Activated naive CD4-positive, alpha-beta T cell treated with anti-CD3 and anti-CD28 coated beads, Interleukin-2, amount 10 ng/mL, durations not matched to agents 7 days and 5 days (primary cell): Measurements from ENCODE around the gene ATXN7L3.
"Not testable (repeated sequence)": the region's sequence is repeated elsewhere in the genome, so short reads cannot be mapped to it uniquely, and the experiment has no call there.

Experiments used
- CTCF ChIA-PET: fragments of 350-600 bp; sonication (Branson Sonifier 250); formaldehyde crosslinking; loops from one replicate; lab custom pipeline; 2021; ENCODE audit warnings: antibody characterized with exemption; lab: Charles Lee
- DNase-seq: peaks from one replicate; pipeline ENCODE4 v3.0.0-alpha.2; 2020
- H3K27ac Mint-ChIP-seq: one replicate; pipeline ENCODE4 v1.8.0; 2021; ENCODE audit warnings: mild to moderate bottlenecking, moderate library complexity, mixed read lengths
- H3K27me3 Mint-ChIP-seq: one replicate; pipeline ENCODE4 v1.8.0; 2021; ENCODE audit warnings: mild to moderate bottlenecking, mixed read lengths
- H3K36me3 Mint-ChIP-seq: one replicate; pipeline ENCODE4 v1.8.0; 2021; ENCODE audit warnings: mixed read lengths
- H3K4me1 Mint-ChIP-seq: one replicate; pipeline ENCODE4 v1.8.0; 2021; ENCODE audit warnings: mixed read lengths
- H3K4me3 Mint-ChIP-seq: one replicate; pipeline ENCODE4 v1.8.0; 2021; ENCODE audit warnings: mild to moderate bottlenecking, moderate library complexity, mixed read lengths
- H3K9me3 Mint-ChIP-seq: one replicate; pipeline ENCODE4 v1.8.0; 2021; ENCODE audit warnings: mixed read lengths

Gene ATXN7L3

DNA sequence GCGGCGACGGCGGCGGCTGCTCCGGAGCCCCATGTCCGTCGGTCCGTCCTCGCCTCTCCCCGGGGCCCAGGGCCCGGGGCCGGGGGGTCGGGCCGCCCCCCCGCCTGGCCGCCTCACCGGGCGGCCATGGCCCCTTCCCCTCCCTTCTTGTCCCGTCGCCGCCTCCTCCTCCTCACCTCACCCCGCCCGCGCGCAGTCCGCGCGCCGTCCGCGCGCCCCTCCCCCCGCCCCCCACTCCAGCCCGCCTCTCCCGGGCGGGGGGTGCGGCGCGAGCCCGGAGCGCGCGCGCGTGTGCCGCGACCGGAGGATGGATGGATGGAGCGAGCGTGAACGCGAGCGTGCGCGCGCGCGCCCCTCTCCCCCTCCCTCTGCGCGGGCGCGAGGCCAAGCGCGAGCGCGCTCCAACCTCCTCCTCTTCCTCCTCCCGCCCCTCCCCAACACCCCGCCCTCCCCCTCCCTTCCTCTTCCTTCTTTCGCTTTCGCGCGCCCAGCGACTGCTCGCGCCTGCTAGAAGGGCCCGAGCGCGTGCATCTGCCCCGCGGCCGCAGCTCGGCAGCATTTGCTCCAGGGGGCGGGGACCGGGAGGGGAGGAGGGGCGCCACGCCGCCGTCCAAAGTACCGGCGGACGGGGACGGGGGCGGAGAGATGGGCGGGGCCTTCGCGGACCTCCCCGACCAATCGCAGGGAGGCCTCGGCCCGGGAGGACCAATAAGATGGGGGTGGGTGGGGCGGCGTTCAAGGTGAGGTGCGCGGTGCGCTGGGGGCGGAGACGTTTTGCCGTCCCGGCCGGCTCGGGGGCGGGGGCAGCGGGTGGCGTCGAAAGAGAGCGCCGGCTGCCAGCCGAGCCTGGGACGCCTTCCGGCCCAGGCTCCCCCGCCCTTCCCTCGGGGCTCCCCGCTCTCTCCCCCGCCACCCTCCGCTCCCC, at the start of gene ATXN7L3:
Gene ATXN7L3, minus strand, starts transcription at position 332 of the 925 bp plus-strand sequence. CDS start 1,814 bp downstream, outside the sequence.
- DNase-seq, result peak; percentile 100
- H3K36me3 Mint-ChIP-seq, result peaks cover 26% of the 10 kb centered on the region
- H3K27ac Mint-ChIP-seq, result peak within 1 kb of the TSS; percentile 99

GRCh38 chr17:44247876-44248736, 48.4 kb upstream of the ATXN7L3 start:
- DNase-seq, result no peak
- Mint-ChIP-seq H3K9me3 (no peaks in the 10 kb centered on the region), H3K27me3 (peaks cover 4% of the 10 kb centered on the region), H3K4me1 (peaks cover 42% of the 10 kb centered on the region), H3K36me3 (no peaks in the 10 kb centered on the region), H3K4me3 (no peak overlapping the region), H3K27ac (no peak overlapping the region)
- CTCF ChIA-PET, result interaction anchor here (1.2 kb wide), 1 partner anchor 12 kb away, joined by 3 read pairs; no protein-coding TSS in a partner anchor

More for the DNA sequence above, at the start of gene ATXN7L3:
- H3K4me1 Mint-ChIP-seq, result peaks cover 57% of the 10 kb centered on the region
- no peaks in the 10 kb centered on the region for H3K27me3 Mint-ChIP-seq
- H3K4me3 Mint-ChIP-seq, result peak within 1 kb of the TSS; percentile 93
- CTCF ChIA-PET, result interaction anchor here (1.3 to 1.9 kb wide), 2 partner anchors 10 to 16 kb away, joined by 4 to 20 read pairs; no protein-coding TSS in a partner anchor
- H3K9me3 Mint-ChIP-seq, result no peaks in the 10 kb centered on the region

GRCh38 chr17:44247440-44247841, 47.8 kb upstream of the ATXN7L3 start:
- peaks cover 42% of the 10 kb centered on the region for H3K4me1 Mint-ChIP-seq

GRCh38 chr17:44241106-44241624, 41.5 kb upstream of the ATXN7L3 start:
- no peak for DNase-seq
- Mint-ChIP-seq H3K27ac (no peak overlapping the region), H3K4me1 (peaks cover 9% of the 10 kb centered on the region), H3K9me3 (no peaks in the 10 kb centered on the region), H3K36me3 (no peaks in the 10 kb centered on the region), H3K27me3 (peaks cover 16% of the 10 kb centered on the region), H3K4me3 (no peak overlapping the region)
- CTCF ChIA-PET, result no interaction called here

More at GRCh38 chr17:44247440-44247841, 47.8 kb upstream of the ATXN7L3 start:
- no peaks in the 10 kb centered on the region for H3K36me3 Mint-ChIP-seq
- no peak overlapping the region for H3K4me3 Mint-ChIP-seq
- CTCF ChIA-PET, result interaction anchor here (1.1 to 1.2 kb wide), 2 partner anchors 13 to 29 kb away, joined by 3 read pairs; no protein-coding TSS in a partner anchor
- H3K27me3 Mint-ChIP-seq, result no peaks in the 10 kb centered on the region
- no peaks in the 10 kb centered on the region for H3K9me3 Mint-ChIP-seq
- no peak overlapping the region for H3K27ac Mint-ChIP-seq
- DNase-seq, result no peak

DNA sequence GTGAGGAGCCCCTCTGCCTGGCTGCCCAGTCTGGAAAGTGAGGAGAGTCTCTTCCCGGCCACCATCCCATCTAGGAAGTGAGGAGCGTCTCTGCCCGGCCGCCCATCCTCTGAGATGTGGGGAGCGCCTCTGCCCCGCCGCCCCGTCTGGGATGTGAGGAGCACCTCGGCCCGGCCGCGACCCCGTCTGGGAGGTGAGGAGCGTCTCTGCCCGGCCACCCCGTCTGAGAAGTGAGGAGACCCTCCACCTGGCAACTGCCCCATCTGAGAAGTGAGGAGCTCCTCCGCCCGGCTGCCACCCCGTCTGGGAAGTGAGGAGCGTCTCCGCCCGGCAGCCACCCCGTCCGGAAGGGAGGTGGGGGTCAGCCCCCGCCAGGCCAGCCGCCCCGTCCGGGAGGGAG, 38.2 kb upstream of the ATXN7L3 start:
- H3K4me3 Mint-ChIP-seq, CTCF ChIA-PET: not testable (repeated sequence)

GRCh38 chr17:44236444-44236991, 36.8 kb upstream of the ATXN7L3 start:
- Mint-ChIP-seq H3K27me3 (peaks cover 42% of the 10 kb centered on the region), H3K9me3 (no peaks in the 10 kb centered on the region), H3K4me1 (peaks cover 6% of the 10 kb centered on the region), H3K36me3 (no peaks in the 10 kb centered on the region), H3K27ac (no peak overlapping the region), H3K4me3 (no peak overlapping the region)
- CTCF ChIA-PET, result no interaction called here
- no peak for DNase-seq

More for the DNA sequence above, 38.2 kb upstream of the ATXN7L3 start:
- H3K27me3 Mint-ChIP-seq, result peaks cover 31% of the 10 kb centered on the region
- not testable (repeated sequence) for DNase-seq, H3K4me1 Mint-ChIP-seq, H3K36me3 Mint-ChIP-seq, H3K9me3 Mint-ChIP-seq, H3K27ac Mint-ChIP-seq

- Mint-ChIP-seq H3K27me3 (peaks cover 49% of the 10 kb centered on the region), H3K4me1 (peaks cover 6% of the 10 kb centered on the region), H3K4me3 (no peak overlapping the region), H3K36me3 (no peaks in the 10 kb centered on the region), H3K27ac (no peak overlapping the region), H3K9me3 (no peaks in the 10 kb centered on the region)
- no peak for DNase-seq
- CTCF ChIA-PET, result no interaction called here
Observed at GRCh38 chr17:44235583-44235936, 35.9 kb upstream of the ATXN7L3 start.

GRCh38 chr17:44233582-44233981, 33.9 kb upstream of the ATXN7L3 start:
- Mint-ChIP-seq H3K36me3 (no peaks in the 10 kb centered on the region), H3K4me1 (peaks cover 6% of the 10 kb centered on the region), H3K27me3 (peaks cover 56% of the 10 kb centered on the region), H3K4me3 (no peak overlapping the region), H3K9me3 (no peaks in the 10 kb centered on the region), H3K27ac (no peak overlapping the region)
- CTCF ChIA-PET, result no interaction called here
- no peak for DNase-seq

DNA sequence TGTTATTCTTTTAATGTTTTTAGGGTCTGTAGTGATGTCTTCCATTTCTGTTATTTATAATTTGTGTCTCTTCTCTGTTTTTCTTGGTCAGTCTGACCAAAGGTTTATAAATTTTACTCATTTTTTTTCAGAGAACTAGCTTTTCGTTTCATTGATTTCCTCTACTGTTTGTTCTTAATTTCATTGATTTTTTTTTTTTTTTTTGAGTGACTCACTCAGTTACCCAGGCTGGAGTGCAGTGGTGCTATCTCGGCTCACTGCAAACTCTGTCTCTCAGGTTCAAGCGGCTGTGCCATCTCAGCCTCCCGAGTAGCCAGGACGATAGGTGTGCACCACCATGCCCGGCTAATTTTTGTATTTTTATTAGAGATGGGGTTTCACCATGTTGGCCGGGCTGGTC, 32.4 kb upstream of the ATXN7L3 start:
- Mint-ChIP-seq H3K9me3 (no peaks in the 10 kb centered on the region), H3K36me3 (no peaks in the 10 kb centered on the region), H3K4me1 (peaks cover 6% of the 10 kb centered on the region), H3K27me3 (peaks cover 65% of the 10 kb centered on the region), H3K27ac (no peak overlapping the region), H3K4me3 (no peak overlapping the region)
- CTCF ChIA-PET, result no interaction called here
- no peak for DNase-seq

GRCh38 chr17:44230140-44230539, 30.5 kb upstream of the ATXN7L3 start:
- no peaks in the 10 kb centered on the region for H3K9me3 Mint-ChIP-seq
- peaks cover 49% of the 10 kb centered on the region for H3K27me3 Mint-ChIP-seq
- DNase-seq, result no peak
- H3K36me3 Mint-ChIP-seq, result no peaks in the 10 kb centered on the region
- H3K27ac Mint-ChIP-seq, result no peak overlapping the region
- CTCF ChIA-PET, result no interaction called here
- H3K4me1 Mint-ChIP-seq, result peaks cover 5% of the 10 kb centered on the region
- no peak overlapping the region for H3K4me3 Mint-ChIP-seq

- DNase-seq, result no peak
- CTCF ChIA-PET, result interaction anchor here (0.9 kb wide), 1 partner anchor 102 kb away, joined by 3 read pairs; no protein-coding TSS in a partner anchor
- H3K4me3 Mint-ChIP-seq, result no peak overlapping the region
- no peaks in the 10 kb centered on the region for H3K9me3 Mint-ChIP-seq
- no peaks in the 10 kb centered on the region for H3K4me1 Mint-ChIP-seq
- H3K36me3 Mint-ChIP-seq, result no peaks in the 10 kb centered on the region
- no peak overlapping the region for H3K27ac Mint-ChIP-seq
- peaks cover 45% of the 10 kb centered on the region for H3K27me3 Mint-ChIP-seq
Observed at GRCh38 chr17:44229090-44229489, 29.4 kb upstream of the ATXN7L3 start.

DNA sequence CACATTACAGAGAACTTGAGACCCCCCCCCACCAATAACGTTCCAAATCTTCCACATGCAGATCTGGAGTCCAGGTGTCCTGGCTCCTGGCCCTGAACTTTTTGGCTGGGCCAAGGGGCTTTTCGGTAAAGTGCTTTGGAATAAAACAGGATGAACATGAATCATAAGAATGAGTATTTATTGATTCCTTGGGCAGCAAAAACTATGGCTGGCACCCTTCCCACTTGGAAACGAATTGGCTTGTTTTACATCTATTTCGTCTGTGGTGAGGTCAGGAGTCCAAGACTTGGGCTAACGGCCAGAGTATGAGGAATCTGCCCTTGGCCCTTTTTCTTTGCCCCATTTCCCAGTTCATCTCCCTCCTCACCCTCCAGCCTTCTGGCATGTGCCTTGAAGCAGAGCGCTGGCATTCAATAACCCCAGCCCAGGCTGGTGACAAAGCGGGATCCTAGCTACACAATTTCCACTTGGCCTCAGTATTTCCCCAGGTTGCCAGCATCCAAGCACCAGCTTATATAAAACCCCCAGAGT, 23.9 kb upstream of the ATXN7L3 start:
- H3K4me1 Mint-ChIP-seq, result peaks cover 13% of the 10 kb centered on the region
- CTCF ChIA-PET, result no interaction called here
- no peaks in the 10 kb centered on the region for H3K9me3 Mint-ChIP-seq
- no peak for DNase-seq
- H3K27ac Mint-ChIP-seq, result no peak overlapping the region
- H3K27me3 Mint-ChIP-seq, result peaks cover 18% of the 10 kb centered on the region
- H3K36me3 Mint-ChIP-seq, result peaks cover 10% of the 10 kb centered on the region
- H3K4me3 Mint-ChIP-seq, result no peak overlapping the region

- Mint-ChIP-seq H3K4me1 (peaks cover 13% of the 10 kb centered on the region), H3K9me3 (no peaks in the 10 kb centered on the region), H3K27me3 (peaks cover 7% of the 10 kb centered on the region), H3K36me3 (peaks cover 15% of the 10 kb centered on the region), H3K4me3 (peak overlapping the region; percentile 90), H3K27ac (peak overlapping the region; percentile 94)
- CTCF ChIA-PET, result interaction anchor here (0.6 to 3.1 kb wide), 4 partner anchors 12 to 1808 kb away, joined by 3 to 18 read pairs (median 7); no protein-coding TSS in a partner anchor
- DNase-seq, result peak; percentile 73
Observed at GRCh38 chr17:44222112-44222869, 22.6 kb upstream of the ATXN7L3 start.
